ENCODE data around the gene PON3. TPM values are rescaled to one million over a fixed set of nuclear protein-coding genes. Genes with fewer than 3 reads are reported as not detected.

Gene PON3
- total and polyA plus RNA-seq, 2 of the 13 experiments (the other 11 are each of a cell fraction or from before 2014, with no cell fraction given) = 23.6 to 37.8 TPM

DNA sequence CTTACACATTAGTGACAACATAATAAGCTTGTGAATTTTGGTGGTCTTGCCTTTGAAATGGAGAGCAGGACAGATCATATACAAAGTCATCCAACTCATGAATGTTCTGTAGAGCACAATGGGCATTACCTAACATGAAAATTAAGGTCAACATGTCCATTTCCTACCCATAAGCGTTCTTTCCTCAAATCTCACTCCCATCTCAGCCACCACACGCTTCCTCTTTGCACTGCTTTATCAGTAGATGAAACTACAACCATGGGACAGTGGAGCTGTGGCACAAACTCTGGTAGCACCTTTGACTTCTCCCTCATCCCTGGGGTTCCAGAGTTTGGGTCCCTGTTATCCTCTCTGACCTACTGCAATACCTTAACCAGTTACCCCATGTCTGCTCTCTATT is 36.4 kb upstream of the PON3 start:
- 66% methylated on average over 2 of the region's 2 CpGs for WGBS (ENCODE audit: low lambda C conversion rate)
- FAIRE-seq (no peak), ATAC-seq (no peak), DNase-seq (ENCODE audit: low spot score) (no peak)
- no TSS peak for BruUV-seq (replicated peaks)
- H3K9ac ChIP-seq (ENCODE audit: insufficient read depth, low read depth, low read length) = no peak overlapping the region
- H3K9me3 ChIP-seq (ENCODE audit: low read length) = no peaks in the 10 kb centered on the region
- ChIA-PET POLR2A (interaction anchor here (0.9 to 2.0 kb wide), 4 partner anchors 9 to 38 kb away, joined by 3 to 8 read pairs (median 4); partner anchors contain the start of gene PON3), CTCF (ENCODE audit: low intra/inter-chr PET ratio, low total read pairs) (no interaction called here)
- H3K4me3 ChIP-seq (replicated peaks in 1 of 3; ENCODE audit: insufficient read depth in 1 of 3, low read depth in 2 of 3, low read length in 3 of 3) = peak overlapping the region in 2 of 3 experiments; percentile 17 to 24; a peak in 2 of 6 replicates
- TF ChIP-seq, protein P1, sequence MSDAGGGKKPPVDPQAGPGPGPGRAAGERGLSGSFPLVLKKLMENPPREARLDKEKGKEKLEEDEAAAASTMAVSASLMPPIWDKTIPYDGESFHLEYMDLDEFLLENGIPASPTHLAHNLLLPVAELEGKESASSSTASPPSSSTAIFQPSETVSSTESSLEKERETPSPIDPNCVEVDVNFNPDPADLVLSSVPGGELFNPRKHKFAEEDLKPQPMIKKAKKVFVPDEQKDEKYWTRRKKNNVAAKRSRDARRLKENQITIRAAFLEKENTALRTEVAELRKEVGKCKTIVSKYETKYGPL (CRISPR knock-in tag; IDR thresholded peaks at IDR 0.05) = no peak
- peak; percentile 52 for TF ChIP-seq RBFOX2 (IDR thresholded peaks at IDR 0.05; ENCODE audit: low read depth, low read length)
- H4K20me1 ChIP-seq (ENCODE audit: insufficient read depth, low read length) = no peaks in the 10 kb centered on the region
- H2AFZ ChIP-seq (ENCODE audit: low read length) = no peak overlapping the region
- H3K27ac ChIP-seq (ENCODE audit: extremely low read length, insufficient read depth, low read length) = peak overlapping the region; percentile 91
- peaks cover 0 to 4% of the 10 kb centered on the region in 2 experiments; a peak in 2 of 5 replicates for H3K36me3 ChIP-seq (replicated peaks in 1 of 2; ENCODE audit: control insufficient read depth in 1 of 2, insufficient read depth in 2 of 2, low read length in 2 of 2)
- H3K4me2 ChIP-seq (ENCODE audit: low read depth, low read length) = peak overlapping the region; percentile 55
- intact Hi-C loops (cut with micrococcal nuclease; ENCODE audit: unreplicated experiment) = no loop called here
- peaks cover 56% of the 10 kb centered on the region for H3K79me2 ChIP-seq (ENCODE audit: insufficient read depth, low read length)
- H3K4me1 ChIP-seq (ENCODE audit: insufficient read depth, low read length) = peaks cover 83% of the 10 kb centered on the region
- H3K27me3 ChIP-seq (ENCODE audit: control insufficient read depth in 1 of 2, insufficient read depth in 2 of 2, low read length in 2 of 2) = no peaks in the 10 kb centered on the region
- in situ Hi-C loops (cut with HindIII; ENCODE audit: extremely low pct_ligation_motif_present, low pct_unique_long_range_greater_than_20kb) = no loop called here

DNA sequence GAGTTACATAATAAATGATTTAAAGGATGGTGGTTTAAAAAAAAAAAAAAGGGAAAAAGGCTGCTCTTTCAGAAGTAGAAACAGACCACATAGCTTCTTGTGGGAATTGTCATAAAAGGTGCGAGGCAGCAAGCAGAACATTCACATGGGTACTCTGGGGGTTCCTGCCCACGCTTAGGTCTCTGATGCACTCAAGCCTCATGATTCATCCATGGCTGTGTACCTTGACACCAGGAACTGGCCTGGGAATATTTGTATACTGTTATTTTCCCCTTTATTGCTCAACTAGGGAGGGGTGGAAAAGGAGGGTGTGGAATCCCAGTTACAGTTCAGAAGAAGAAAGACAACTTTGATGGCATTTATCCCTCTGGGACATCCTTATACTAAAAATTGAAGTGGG is 34.7 kb upstream of the PON3 start:
- Histone ChIP-seq H3K4me1 (ENCODE audit: insufficient read depth, low read length) (peaks cover 80% of the 10 kb centered on the region), H3K27ac (ENCODE audit: extremely low read length, insufficient read depth, low read length) (peak overlapping the region; percentile 36), H3K27me3 (ENCODE audit: control insufficient read depth in 1 of 2, insufficient read depth in 2 of 2, low read length in 2 of 2) (no peaks in the 10 kb centered on the region), H2AFZ (ENCODE audit: low read length) (no peak overlapping the region), H3K9ac (ENCODE audit: insufficient read depth, low read depth, low read length) (no peak overlapping the region), H3K9me3 (ENCODE audit: low read length) (no peaks in the 10 kb centered on the region), H3K36me3 (replicated peaks in 1 of 2; ENCODE audit: control insufficient read depth in 1 of 2, insufficient read depth in 2 of 2, low read length in 2 of 2) (peaks cover 1 to 4% of the 10 kb centered on the region in 2 experiments; a peak in 4 of 5 replicates), H3K4me2 (ENCODE audit: low read depth, low read length) (peak overlapping the region; percentile 25), H3K79me2 (ENCODE audit: insufficient read depth, low read length) (peaks cover 71% of the 10 kb centered on the region), H4K20me1 (ENCODE audit: insufficient read depth, low read length) (no peaks in the 10 kb centered on the region), H3K4me3 (replicated peaks in 1 of 3; ENCODE audit: insufficient read depth in 1 of 3, low read depth in 2 of 3, low read length in 3 of 3) (no peak overlapping the region)
- in situ Hi-C loops (cut with HindIII; ENCODE audit: extremely low pct_ligation_motif_present, low pct_unique_long_range_greater_than_20kb) (no loop called here), intact Hi-C loops (cut with micrococcal nuclease; ENCODE audit: unreplicated experiment) (loop anchor here (2.0 kb wide), 1 partner anchor 46 kb away; no protein-coding TSS in a partner anchor)
- FAIRE-seq (peak; percentile 82), ATAC-seq (peak; percentile 66), DNase-seq (ENCODE audit: low spot score) (peak; percentile 91)
- CTCF ChIA-PET (ENCODE audit: low intra/inter-chr PET ratio, low total read pairs) = no interaction called here
- WGBS (ENCODE audit: low lambda C conversion rate) = 18% methylated on average over 2 of the region's 2 CpGs
- BruUV-seq (replicated peaks) = no TSS peak
- POLR2A ChIA-PET = interaction anchor here (1.7 kb wide), 1 partner anchor 10 kb away, joined by 8 read pairs; no protein-coding TSS in a partner anchor
- TF ChIP-seq, protein P2, sequence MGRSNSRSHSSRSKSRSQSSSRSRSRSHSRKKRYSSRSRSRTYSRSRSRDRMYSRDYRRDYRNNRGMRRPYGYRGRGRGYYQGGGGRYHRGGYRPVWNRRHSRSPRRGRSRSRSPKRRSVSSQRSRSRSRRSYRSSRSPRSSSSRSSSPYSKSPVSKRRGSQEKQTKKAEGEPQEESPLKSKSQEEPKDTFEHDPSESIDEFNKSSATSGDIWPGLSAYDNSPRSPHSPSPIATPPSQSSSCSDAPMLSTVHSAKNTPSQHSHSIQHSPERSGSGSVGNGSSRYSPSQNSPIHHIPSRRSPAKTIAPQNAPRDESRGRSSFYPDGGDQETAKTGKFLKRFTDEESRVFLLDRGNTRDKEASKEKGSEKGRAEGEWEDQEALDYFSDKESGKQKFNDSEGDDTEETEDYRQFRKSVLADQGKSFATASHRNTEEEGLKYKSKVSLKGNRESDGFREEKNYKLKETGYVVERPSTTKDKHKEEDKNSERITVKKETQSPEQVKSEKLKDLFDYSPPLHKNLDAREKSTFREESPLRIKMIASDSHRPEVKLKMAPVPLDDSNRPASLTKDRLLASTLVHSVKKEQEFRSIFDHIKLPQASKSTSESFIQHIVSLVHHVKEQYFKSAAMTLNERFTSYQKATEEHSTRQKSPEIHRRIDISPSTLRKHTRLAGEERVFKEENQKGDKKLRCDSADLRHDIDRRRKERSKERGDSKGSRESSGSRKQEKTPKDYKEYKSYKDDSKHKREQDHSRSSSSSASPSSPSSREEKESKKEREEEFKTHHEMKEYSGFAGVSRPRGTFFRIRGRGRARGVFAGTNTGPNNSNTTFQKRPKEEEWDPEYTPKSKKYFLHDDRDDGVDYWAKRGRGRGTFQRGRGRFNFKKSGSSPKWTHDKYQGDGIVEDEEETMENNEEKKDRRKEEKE (IDR thresholded peaks at IDR 0.05) = no peak
- peak; percentile 50 for TF ChIP-seq ELF1 (CRISPR knock-in tag; IDR thresholded peaks at IDR 0.05)
- no peak for TF ChIP-seq ZNF468 (CRISPR knock-in tag; IDR thresholded peaks at IDR 0.05)
- TF ChIP-seq CREM (IDR thresholded peaks at IDR 0.05) = 0 out of 2 replicates have a peak, but pooled peaks have one; percentile 44
- no peak for TF ChIP-seq CREM (CRISPR knock-in tag; IDR thresholded peaks at IDR 0.05)
- TF ChIP-seq ZSCAN21 (CRISPR knock-in tag; IDR thresholded peaks at IDR 0.05; ENCODE audit: borderline replicate concordance) = no peak
- no peak for TF ChIP-seq PHF20 (CRISPR knock-in tag; IDR thresholded peaks at IDR 0.05)

Data from HepG2 (cell line).